Stomach (tissue), 19 donors: ENCODE data around the gene RPL39L. TPM values are rescaled to one million over a fixed set of nuclear protein-coding genes. Genes with fewer than 3 reads are reported as not detected.

ENCODE experiments used
- DNase-seq, 2 donors: peaks; one replicate each; pipeline versions ENCODE4 v3.0.0 to v3.0.0-alpha.2; 2013 to 2019
- H3K27ac ChIP-seq, 5 donors: fragments of 200-600 bp in 4 of 5; sonication (generic) in 4 of 5; one replicate each; pipeline ENCODE4 v1.5.1; 2013 to 2019; ENCODE audit warnings: mild to moderate bottlenecking in 1 of 5, moderate library complexity in 1 of 5
- H3K27me3 ChIP-seq, 3 donors: fragments of 200-600 bp; sonication (generic); one replicate each; pipeline ENCODE4 v1.5.1; 2017 to 2019; ENCODE audit warnings: mixed run types in 1 of 3
- H3K36me3 ChIP-seq, 4 donors: fragments of 200-600 bp; sonication (generic); 1 replicate in 3 of 4; 2 replicates in 1 of 4; pipeline ENCODE4 v1.5.1; 2016 to 2019
- H3K4me1 ChIP-seq, 4 donors: fragments of 200-600 bp; sonication (generic); one replicate each; pipeline ENCODE4 v1.5.1; 2016 to 2019
- H3K4me3 ChIP-seq, 4 donors: fragments of 200-600 bp; sonication (generic) in 3 of 4; one replicate each; pipeline ENCODE4 v1.5.1; 2016 to 2019; ENCODE audit warnings: mild to moderate bottlenecking in 1 of 4
- H3K9me3 ChIP-seq, 4 donors: fragments of 200-600 bp; sonication (generic); one replicate each; pipeline ENCODE4 v1.5.1; 2016 to 2019
- CTCF ChIP-seq, 7 experiments: fragments of 450-650 bp in 4 of 7; fragments of 200-600 bp in 3 of 7; sonication (generic) in 3 of 7; IDR thresholded peaks; one replicate each; pipeline ENCODE4 v1.5.1; 2016 to 2019; ENCODE audit warnings: antibody characterized with exemption in 7 of 7, control low read depth in 2 of 7, mild to moderate bottlenecking in 1 of 7
- EP300 ChIP-seq: sonication (generic); formaldehyde crosslinking; IDR thresholded peaks from one replicate; pipeline ENCODE4 v1.6.1; 2017; ENCODE audit warnings: antibody characterized with exemption
- POLR2A ChIP-seq, 4 donors: fragments of 450-650 bp; IDR thresholded peaks; one replicate each; pipeline ENCODE4 v1.6.1; 2016; ENCODE audit warnings: antibody characterized with exemption in 4 of 4, control low read depth in 2 of 4, mild to moderate bottlenecking in 1 of 4, moderate library complexity in 1 of 4
- POLR2AphosphoS5 ChIP-seq, 3 donors: sonication (generic); formaldehyde crosslinking; IDR thresholded peaks; one replicate each; pipeline ENCODE4 v1.6.1; 2016; ENCODE audit warnings: antibody characterized with exemption in 3 of 3
- WGBS, 5 donors: extraction: QIAGEN DNeasy Blood & Tissue Kit in 3 of 5; methylation state at CpG; one replicate each; pipeline versions ENCODE4 v1.1.5 to v1.1.7; 2013 to 2018; 5-methylcytosine and 5-hydroxymethylcytosine counted together
- intact Hi-C: fragments of 100-400 bp; cut with DNase I; formaldehyde crosslinking; loops from one replicate; pipeline ENCODE4 v1.15.1; 2023; ENCODE audit warnings: low total_unique reads
- long read RNA-seq, 10 donors: transcript quantifications; one replicate each; lab custom pipeline, GENCODE V29; 2026
- polyA plus RNA-seq, 3 donors: library from polyadenylated mRNA; stranded (reverse); fragments of 200-250 nt; gene quantifications; one replicate each; pipeline ENCODE4 v1.2.3, GENCODE V29; 2013
- total RNA-seq, 5 donors: library from RNA; depleted of rRNA; stranded (reverse); fragments of >200 nt; gene quantifications; one replicate each; pipeline versions ENCODE4 v1.1.0 to v1.2.3, GENCODE V29; 2014 to 2016
- donor health status: healthy with polysubstance abuse.
- donor health status: Bipolar disorder and iron deficiency.
- donor health status: healthy.

Gene RPL39L
- total RNA-seq, result 1 to 10 TPM in 4 of 5 donors, not detected in 1; 2.0 to 4.8 (median 2.9) TPM
- polyA plus RNA-seq, result 10 to 100 TPM; 10.1 to 13.7 (median 11.9) TPM
- long read RNA-seq, donor 1, partial matches to known transcripts, result 0 of 4 reads
- long read RNA-seq, donor 1, other reads (novel, unspliced or antisense), result 0 of 4 reads
- long read RNA-seq, donor 2, transcript RPL39L-201 (3 exons, 756 nt), result major isoform, 7 of 7 reads
- long read RNA-seq, donor 2, partial matches to known transcripts, result 0 of 7 reads
- long read RNA-seq, donor 2, other reads (novel, unspliced or antisense), result 0 of 7 reads
- long read RNA-seq, donor 3, partial matches to known transcripts, result 0 of 4 reads
- long read RNA-seq, donor 3, other reads (novel, unspliced or antisense), result 0 of 4 reads
- long read RNA-seq, donor 4, result 0 reads
- long read RNA-seq, donor 5, transcript RPL39L-201 (3 exons, 756 nt), result major isoform, 5 of 6 reads
- long read RNA-seq, donor 5, partial matches to known transcripts, result 0 of 6 reads
- long read RNA-seq, donor 5, other reads (novel, unspliced or antisense), result 0 of 6 reads
- long read RNA-seq, donor 6, result 0 reads
- long read RNA-seq, donor 7, transcript RPL39L-201 (3 exons, 756 nt), result major isoform, 11 of 11 reads
- long read RNA-seq, donor 7, partial matches to known transcripts, result 0 of 11 reads
- long read RNA-seq, donor 7, other reads (novel, unspliced or antisense), result 0 of 11 reads
- long read RNA-seq, donor 8, partial matches to known transcripts, result 0 of 3 reads
- long read RNA-seq, donor 8, other reads (novel, unspliced or antisense), result 0 of 3 reads
- long read RNA-seq, donor 9, partial matches to known transcripts, result 0 of 4 reads
- long read RNA-seq, donor 9, other reads (novel, unspliced or antisense), result 0 of 4 reads
- long read RNA-seq, donor 10, partial matches to known transcripts, result 0 of 4 reads
- long read RNA-seq, donor 10, other reads (novel, unspliced or antisense), result 0 of 4 reads

GRCh38 chr3:187139126-187139894 is at the start of gene RPL39L:
RPL39L (minus strand) TSS chr3:187139496; CDS start chr3:187121300, 18,196 bp downstream.
- Histone ChIP-seq H3K36me3 (peaks cover 0 to 13% (median 0%) of the 10 kb centered on the region in 4 donors), H3K4me1 (peaks cover 6 to 16% (median 9%) of the 10 kb centered on the region in 4 donors), H3K27me3 (no peaks in the 10 kb centered on the region), H3K27ac (peak within 1 kb of the TSS; percentile 60 to 79 (median 71)), H3K4me3 (peak within 1 kb of the TSS; percentile 51 to 64 (median 56)), H3K9me3 (peaks cover 0 to under 1% (median 0%) of the 10 kb centered on the region in 4 donors)
- TF ChIP-seq CTCF (IDR thresholded peaks at IDR 0.05), result peak in 5 of 7 experiments; percentile 56 to 83 (median 67)
- no peak for TF ChIP-seq POLR2A (IDR thresholded peaks at IDR 0.05)
- TF ChIP-seq POLR2AphosphoS5 (IDR thresholded peaks at IDR 0.05), result peak in 1 of 3 donors; percentile 51
- WGBS, 5 donors, result 2 to 8% (median 4%) methylated on average over 5 to 69 of the region's 69 CpGs
- peak; percentile 81 to 95 for DNase-seq
- intact Hi-C loops, result no loop called here

DNA sequence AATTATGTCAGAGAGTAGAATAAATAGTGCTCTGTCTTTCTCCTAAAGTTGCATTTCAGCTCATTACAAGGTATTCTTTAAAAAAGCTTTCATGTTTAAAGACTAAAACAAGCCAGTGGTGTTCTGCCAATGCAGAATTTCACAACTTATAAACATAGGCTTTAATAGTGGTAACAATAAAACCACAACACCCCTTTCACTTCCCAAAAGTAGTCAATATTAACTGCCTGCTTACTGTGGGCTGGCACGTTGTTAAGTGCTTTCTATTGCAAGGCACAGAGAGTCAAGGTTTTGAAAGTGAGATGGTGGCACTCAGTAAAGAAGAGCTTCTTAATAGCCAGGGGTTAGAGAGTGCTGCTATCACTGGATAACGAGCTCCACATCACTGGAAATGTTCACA is 49.6 kb upstream of the RPL39L start:
- Histone ChIP-seq H3K36me3 (no peaks in the 10 kb centered on the region), H3K4me3 (no peak overlapping the region), H3K27me3 (no peaks in the 10 kb centered on the region), H3K9me3 (no peaks in the 10 kb centered on the region), H3K27ac (peak overlapping the region in 1 of 5 donors; percentile 74), H3K4me1 (peaks cover 10 to 38% (median 27%) of the 10 kb centered on the region in 4 donors)
- no peak for DNase-seq
- intact Hi-C loops, result no loop called here
- 54 to 64% (median 56%) methylated on average over 2 of the region's 2 CpGs for WGBS, 5 donors
- TF ChIP-seq POLR2AphosphoS5 (IDR thresholded peaks at IDR 0.05), result peak in 1 of 3 donors; percentile 30
- no peak for TF ChIP-seq POLR2A (IDR thresholded peaks at IDR 0.05)

GRCh38 chr3:187186801-187187421 is 47.6 kb upstream of the RPL39L start:
- Histone ChIP-seq H3K27ac (peak overlapping the region in 4 of 5 donors; percentile 48 to 74 (median 68)), H3K4me1 (peaks cover 10 to 38% (median 24%) of the 10 kb centered on the region in 4 donors), H3K9me3 (no peaks in the 10 kb centered on the region), H3K27me3 (no peaks in the 10 kb centered on the region), H3K4me3 (no peak overlapping the region), H3K36me3 (no peaks in the 10 kb centered on the region)
- intact Hi-C loops, result no loop called here
- no peak for TF ChIP-seq EP300
- peak; percentile 3 to 62 (median 8) for TF ChIP-seq POLR2AphosphoS5 (IDR thresholded peaks at IDR 0.05)
- WGBS, 5 donors, result 28 to 40% (median 34%) methylated on average over 5 of the region's 5 CpGs
- peak; percentile 59 to 78 for DNase-seq

GRCh38 chr3:187186375-187186774 is 47.1 kb upstream of the RPL39L start:
- TF ChIP-seq POLR2A (IDR thresholded peaks at IDR 0.05) (no peak), CTCF (IDR thresholded peaks at IDR 0.05) (no peak), EP300 (no peak), POLR2AphosphoS5 (IDR thresholded peaks at IDR 0.05) (no peak)
- no peak overlapping the region for H3K4me3 ChIP-seq
- H3K4me1 ChIP-seq, result peaks cover 10 to 38% (median 24%) of the 10 kb centered on the region in 4 donors
- DNase-seq, result peak in 1 of 2 donors; percentile 23
- H3K27me3 ChIP-seq, result no peaks in the 10 kb centered on the region
- 27 to 49% (median 35%) methylated on average over 2 of the region's 2 CpGs for WGBS, 5 donors
- intact Hi-C loops, result no loop called here
- no peaks in the 10 kb centered on the region for H3K9me3 ChIP-seq
- no peaks in the 10 kb centered on the region for H3K36me3 ChIP-seq
- peak overlapping the region in 4 of 5 donors; percentile 48 to 74 (median 68) for H3K27ac ChIP-seq
